Activated gamma-delta T cell treated with anti-CD3 and anti-CD28 coated beads, Interleukin-2, amount 50 U/mL, for 16 hours (primary cell): ENCODE measurements around the gene GPC3.
"Not testable (repeated sequence)": the region's sequence is repeated elsewhere in the genome, so short reads cannot be mapped to it uniquely, and the experiment has no call there.

Experiments used
- DNase-seq: peaks from one replicate; pipeline ENCODE4 v3.0.0-alpha.2; 2020; ENCODE audit warnings: low read depth

GPC3 gene

GRCh38 chrX:133646719-133647116 lies 338.7 kb downstream of the GPC3 start:
- DNase-seq: no peak

GRCh38 chrX:133645977-133646718 lies 339.2 kb downstream of the GPC3 start:
- DNase-seq: no peak

- DNase-seq: no peak
These were observed 340.1 kb downstream of the GPC3 start for GRCh38 chrX:133645256-133645655.

- DNase-seq: no peak
These were observed 345.0 kb downstream of the GPC3 start for GRCh38 chrX:133640161-133641015.

DNA sequence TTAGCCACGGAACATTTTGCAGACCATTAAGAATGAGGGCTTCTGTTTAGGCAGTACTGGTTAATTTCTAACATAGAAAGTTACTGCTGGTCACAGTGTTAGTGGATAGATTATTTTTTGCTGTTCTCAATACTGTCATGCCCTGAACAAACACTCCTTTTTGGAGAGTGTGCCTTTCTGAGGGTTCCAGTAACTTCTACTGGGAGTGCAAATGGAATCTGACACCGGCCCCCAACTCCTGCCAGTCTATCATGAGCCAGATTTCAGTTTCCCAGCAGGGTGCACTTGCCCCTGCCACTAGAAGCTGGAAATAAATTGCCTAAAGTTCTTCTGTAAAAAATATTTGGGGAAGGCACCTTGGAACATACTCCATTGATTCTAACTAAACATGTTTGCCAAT lies 345.7 kb downstream of the GPC3 start:
- DNase-seq: no peak

- no peak for DNase-seq
These were observed 347.1 kb downstream of the GPC3 start for GRCh38 chrX:133638285-133638684.

DNA sequence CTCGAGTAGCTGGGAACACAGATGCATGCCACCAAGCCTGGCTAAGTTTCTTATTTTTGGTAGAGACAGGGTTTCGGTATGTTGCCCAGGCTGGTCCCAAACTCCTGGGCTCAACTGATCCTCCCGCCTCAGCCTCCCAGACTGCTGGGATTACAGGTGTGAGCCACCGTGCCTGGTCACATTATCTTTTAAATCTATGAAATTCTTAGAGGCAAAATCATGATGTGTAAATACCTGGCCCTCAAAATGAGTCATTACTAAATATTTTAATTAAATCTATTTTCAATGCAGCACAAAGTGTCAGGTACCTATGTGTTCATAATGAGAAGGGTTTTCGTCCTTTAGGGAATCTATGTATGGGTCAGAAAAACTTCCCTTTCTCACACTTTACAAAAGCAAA lies 347.6 kb downstream of the GPC3 start:
- DNase-seq: no peak

DNA sequence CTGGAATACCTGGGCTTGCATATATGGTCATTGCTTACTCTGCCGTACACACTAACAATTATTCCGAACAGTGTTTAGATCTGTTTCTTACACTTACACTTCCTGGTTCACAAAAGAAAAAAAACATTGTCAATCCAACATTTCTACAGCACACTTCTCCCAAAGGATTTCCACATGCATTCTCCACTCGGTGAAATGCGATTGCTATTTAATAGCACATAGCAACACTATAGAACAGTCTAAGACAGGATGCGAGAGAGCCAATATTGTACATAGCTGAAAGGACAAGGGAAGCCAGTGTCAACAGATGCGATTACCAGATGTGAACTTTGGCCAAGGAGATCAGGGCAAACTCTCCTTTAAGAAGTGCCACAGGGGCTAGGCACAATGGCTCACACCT lies 349.4 kb downstream of the GPC3 start:
- DNase-seq: no peak

- no peak for DNase-seq
These were observed 351.0 kb downstream of the GPC3 start for GRCh38 chrX:133634416-133634815.

DNA sequence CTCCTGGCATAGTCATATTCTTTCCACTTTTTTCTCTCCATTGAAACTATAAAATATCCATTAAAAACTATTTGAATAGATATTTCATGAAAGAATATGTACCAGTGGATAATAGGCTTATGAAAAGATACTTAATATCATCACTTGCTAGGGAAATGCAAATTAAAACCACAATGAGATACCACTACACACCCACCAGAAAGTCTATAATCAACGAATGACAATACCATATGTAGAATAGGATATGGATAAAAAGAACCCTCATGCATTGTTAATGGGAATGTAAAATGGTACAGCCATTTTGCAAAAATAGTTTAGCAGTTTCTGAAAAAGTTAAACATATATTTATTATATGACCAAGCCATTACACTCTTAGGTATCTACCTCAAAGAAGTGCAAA lies 351.4 kb downstream of the GPC3 start:
- no peak for DNase-seq

DNA sequence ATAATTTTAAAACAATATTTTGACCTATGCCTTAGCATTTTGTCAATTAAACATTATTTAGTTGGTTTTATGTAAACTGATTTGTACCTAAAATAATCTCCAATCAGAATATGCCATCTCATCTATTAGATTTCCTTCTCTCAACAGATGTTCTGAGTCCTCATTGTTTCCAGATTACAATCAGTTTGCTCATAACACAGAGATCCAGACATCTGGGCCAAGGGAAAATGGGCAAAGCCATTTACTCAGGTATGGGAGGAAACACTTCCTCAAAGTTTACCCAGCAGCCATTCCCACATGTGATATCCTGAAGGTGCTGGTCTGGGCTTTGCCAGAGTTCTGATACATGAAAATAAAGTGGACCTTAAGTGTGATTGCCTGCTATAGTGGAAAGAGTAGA lies 352.2 kb downstream of the GPC3 start:
- DNase-seq: no peak

DNA sequence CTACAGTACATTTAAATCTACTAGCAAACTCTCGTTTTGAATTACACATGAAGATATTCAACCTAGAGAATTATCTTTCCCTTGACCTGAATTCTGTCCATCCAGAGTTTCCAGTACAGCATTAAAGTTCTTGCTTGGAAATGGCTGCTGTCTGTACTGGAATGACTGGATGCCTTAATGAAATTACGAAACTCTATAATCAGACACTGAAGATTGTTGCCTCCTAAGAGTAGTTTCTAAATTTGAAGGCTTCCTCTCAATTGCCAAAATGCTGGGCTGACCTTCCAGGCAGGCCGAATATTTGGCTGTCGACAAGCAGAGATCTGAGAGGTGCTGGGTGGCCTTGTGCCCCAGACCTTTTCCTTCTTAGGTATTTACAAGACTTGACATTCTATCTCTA lies 355.0 kb downstream of the GPC3 start:
- no peak for DNase-seq

- DNase-seq: no peak
These were observed 357.7 kb downstream of the GPC3 start for GRCh38 chrX:133627673-133628072.

DNA sequence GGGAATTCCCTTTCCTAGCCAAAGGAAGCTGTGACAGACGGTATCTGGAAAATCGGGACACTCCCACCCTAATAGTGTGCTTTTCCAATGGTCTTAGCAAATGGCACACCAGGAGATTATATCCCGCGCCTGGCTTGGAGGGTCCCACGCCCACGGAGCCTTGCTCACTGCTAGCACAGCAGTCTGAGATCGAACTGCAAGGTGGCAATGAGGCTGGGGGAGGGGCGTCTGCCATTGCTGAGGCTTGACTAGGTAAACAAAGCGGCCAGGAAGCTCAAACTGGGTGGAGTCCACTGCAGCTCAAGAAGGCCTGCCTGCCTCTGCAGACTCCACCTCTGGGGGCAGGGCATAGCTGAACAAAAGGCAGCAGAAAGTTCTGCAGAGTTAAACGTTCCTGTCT lies 364.0 kb downstream of the GPC3 start:
- DNase-seq: not testable (repeated sequence)

- no peak for DNase-seq
These were observed 373.7 kb downstream of the GPC3 start for GRCh38 chrX:133611676-133612075.

GRCh38 chrX:133610056-133610455 lies 375.3 kb downstream of the GPC3 start:
- no peak for DNase-seq

DNA sequence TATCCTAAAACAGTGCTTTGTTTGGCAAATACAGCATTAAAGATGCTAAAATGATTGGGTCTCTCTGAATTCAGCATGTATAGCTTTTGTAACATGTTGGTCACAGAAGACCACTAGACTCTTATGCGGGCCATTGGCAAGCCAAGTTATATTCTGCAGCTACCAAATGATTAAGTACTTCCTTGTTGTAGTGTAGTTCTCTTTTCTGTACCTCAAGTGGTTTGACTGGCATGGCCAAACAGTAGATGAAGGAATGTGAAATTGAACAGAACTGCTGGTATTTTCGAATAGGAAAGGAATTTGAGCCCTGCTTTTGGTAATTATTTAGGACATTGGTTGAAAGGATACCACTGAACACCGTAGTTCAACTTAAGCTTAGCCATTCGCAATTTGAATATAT lies 376.2 kb downstream of the GPC3 start:
- no peak for DNase-seq

DNA sequence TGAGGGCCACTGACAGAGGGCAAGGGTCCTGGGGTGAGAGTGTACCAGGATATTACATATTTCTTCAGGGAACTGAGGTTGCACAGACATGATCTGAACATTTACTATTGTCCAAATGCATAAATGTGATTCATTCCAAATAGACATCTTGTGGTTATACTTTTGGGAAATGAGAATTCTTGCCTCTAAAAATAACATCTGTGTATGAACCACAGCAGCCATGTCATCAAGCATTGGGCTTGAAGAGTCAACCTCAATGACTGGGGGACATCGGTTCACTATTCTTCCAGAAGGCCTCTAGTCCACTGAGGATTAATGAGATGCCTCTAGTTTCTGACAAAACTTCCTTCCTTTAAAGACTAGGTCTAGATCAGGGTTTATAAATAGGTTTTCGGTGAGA lies 377.0 kb downstream of the GPC3 start:
- DNase-seq: no peak

GRCh38 chrX:133607419-133608348 lies 377.7 kb downstream of the GPC3 start:
- no peak for DNase-seq

DNA sequence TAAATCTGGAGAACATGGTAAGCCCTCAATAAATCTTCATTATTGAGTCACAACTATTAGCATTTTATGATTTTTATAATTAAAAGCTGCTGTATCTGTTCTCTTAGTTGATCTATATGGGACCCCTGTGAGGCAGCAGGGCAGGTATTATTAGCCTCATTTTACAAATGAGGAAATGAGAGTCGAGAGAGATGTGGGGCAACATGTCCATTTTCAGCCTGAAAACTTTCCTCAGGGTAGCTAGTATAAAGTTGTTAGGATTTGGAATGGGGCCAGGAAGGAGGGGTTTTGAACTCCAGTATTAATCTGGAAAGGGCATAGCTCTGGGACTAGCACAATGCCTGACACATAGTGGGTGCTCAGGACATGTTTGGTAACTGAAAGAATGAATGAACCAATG lies 378.4 kb downstream of the GPC3 start:
- no peak for DNase-seq

GRCh38 chrX:133604801-133605200 lies 380.6 kb downstream of the GPC3 start:
- no peak for DNase-seq

- no peak for DNase-seq
These were observed 382.5 kb downstream of the GPC3 start for GRCh38 chrX:133602881-133603280.
